ENCODE measurements around the gene ANK2.

The ANK2 gene

GRCh38 chr4:113106108-113106507 is 56.7 kb downstream of the ANK2 start:
- no peaks in the 10 kb centered on the region for H3K9me3 Mint-ChIP-seq
- ATAC-seq, result no peak

GRCh38 chr4:113109106-113109718 is 59.8 kb downstream of the ANK2 start:
- no peak for ATAC-seq
- peaks cover 8% of the 10 kb centered on the region for H3K27me3 Mint-ChIP-seq

More at GRCh38 chr4:113106108-113106507, 56.7 kb downstream of the ANK2 start:
- Mint-ChIP-seq H3K27ac (no peak overlapping the region), H3K4me3 (no peak overlapping the region), H3K4me1 (no peaks in the 10 kb centered on the region), H3K27me3 (peaks cover 20% of the 10 kb centered on the region)
- DNase-seq, result no peak

GRCh38 chr4:113112338-113112978 is 63.0 kb downstream of the ANK2 start:
- H3K27ac Mint-ChIP-seq, result no peak overlapping the region
- H3K4me1 Mint-ChIP-seq, result no peaks in the 10 kb centered on the region
- DNase-seq, result no peak
- no peak for ATAC-seq
- H3K9me3 Mint-ChIP-seq, result no peaks in the 10 kb centered on the region
- H3K27me3 Mint-ChIP-seq, result peaks cover 15% of the 10 kb centered on the region
- no peak overlapping the region for H3K4me3 Mint-ChIP-seq

More at GRCh38 chr4:113109106-113109718, 59.8 kb downstream of the ANK2 start:
- Mint-ChIP-seq H3K4me1 (no peaks in the 10 kb centered on the region), H3K9me3 (no peaks in the 10 kb centered on the region), H3K27ac (no peak overlapping the region), H3K4me3 (no peak overlapping the region)
- DNase-seq, result no peak

GRCh38 chr4:113113151-113113550 is 63.7 kb downstream of the ANK2 start:
- Mint-ChIP-seq H3K4me3 (no peak overlapping the region), H3K9me3 (no peaks in the 10 kb centered on the region), H3K27me3 (peaks cover 15% of the 10 kb centered on the region), H3K4me1 (no peaks in the 10 kb centered on the region), H3K27ac (no peak overlapping the region)
- no peak for ATAC-seq
- no peak for DNase-seq

- no peaks in the 10 kb centered on the region for H3K9me3 Mint-ChIP-seq
- no peaks in the 10 kb centered on the region for H3K4me1 Mint-ChIP-seq
- peaks cover 12% of the 10 kb centered on the region for H3K27me3 Mint-ChIP-seq
- no peak overlapping the region for H3K4me3 Mint-ChIP-seq
- ATAC-seq (no peak), DNase-seq (no peak)
- peak overlapping the region in 1 of 2 donors; percentile 27 for H3K27ac Mint-ChIP-seq
These were observed 65.4 kb downstream of the ANK2 start for GRCh38 chr4:113114884-113115283.

- Mint-ChIP-seq H3K4me3 (no peak overlapping the region), H3K9me3 (no peaks in the 10 kb centered on the region), H3K27me3 (peaks cover 7% of the 10 kb centered on the region), H3K27ac (no peak overlapping the region), H3K4me1 (no peaks in the 10 kb centered on the region)
- ATAC-seq (peak; percentile 23), DNase-seq (no peak)
These were observed 67.2 kb downstream of the ANK2 start for GRCh38 chr4:113116414-113117357.

GRCh38 chr4:113117358-113117702 is 67.9 kb downstream of the ANK2 start:
- Mint-ChIP-seq H3K27ac (no peak overlapping the region), H3K27me3 (peaks cover 7% of the 10 kb centered on the region), H3K4me1 (no peaks in the 10 kb centered on the region), H3K9me3 (no peaks in the 10 kb centered on the region), H3K4me3 (no peak overlapping the region)
- no peak for ATAC-seq
- no peak for DNase-seq

- Mint-ChIP-seq H3K27ac (peak overlapping the region in 1 of 2 donors; percentile 76), H3K4me3 (no peak overlapping the region), H3K9me3 (no peaks in the 10 kb centered on the region), H3K4me1 (no peaks in the 10 kb centered on the region), H3K27me3 (no peaks in the 10 kb centered on the region)
- DNase-seq, result no peak
- no peak for ATAC-seq
These were observed 72.6 kb downstream of the ANK2 start for GRCh38 chr4:113122066-113122465.

- ATAC-seq (no peak), DNase-seq (no peak)
- Mint-ChIP-seq H3K27me3 (no peaks in the 10 kb centered on the region), H3K9me3 (no peaks in the 10 kb centered on the region), H3K27ac (no peak overlapping the region), H3K4me1 (no peaks in the 10 kb centered on the region), H3K4me3 (no peak overlapping the region)
These were observed 76.0 kb downstream of the ANK2 start for GRCh38 chr4:113125418-113125817.

- no peak for DNase-seq
These were observed 81.7 kb downstream of the ANK2 start for GRCh38 chr4:113131136-113131535.

GRCh38 chr4:113131621-113132020 is 82.2 kb downstream of the ANK2 start:
- ATAC-seq (no peak), DNase-seq (no peak)
- H3K27ac Mint-ChIP-seq, result no peak overlapping the region
- H3K27me3 Mint-ChIP-seq, result peaks cover 7% of the 10 kb centered on the region
- no peak overlapping the region for H3K4me3 Mint-ChIP-seq
- no peaks in the 10 kb centered on the region for H3K4me1 Mint-ChIP-seq
- no peaks in the 10 kb centered on the region for H3K9me3 Mint-ChIP-seq

More at GRCh38 chr4:113131136-113131535, 81.7 kb downstream of the ANK2 start:
- Mint-ChIP-seq H3K4me1 (no peaks in the 10 kb centered on the region), H3K9me3 (no peaks in the 10 kb centered on the region), H3K27me3 (peaks cover 4% of the 10 kb centered on the region), H3K27ac (no peak overlapping the region), H3K4me3 (no peak overlapping the region)
- no peak for ATAC-seq

GRCh38 chr4:113141901-113142346 is 92.5 kb downstream of the ANK2 start:
- Mint-ChIP-seq H3K4me1 (peaks cover 3% of the 10 kb centered on the region), H3K4me3 (no peak overlapping the region), H3K27ac (no peak overlapping the region), H3K27me3 (no peaks in the 10 kb centered on the region), H3K9me3 (no peaks in the 10 kb centered on the region)
- DNase-seq (no peak), ATAC-seq (no peak)

- Mint-ChIP-seq H3K27ac (no peak overlapping the region), H3K4me1 (peaks cover 6% of the 10 kb centered on the region), H3K27me3 (no peaks in the 10 kb centered on the region), H3K4me3 (no peak overlapping the region), H3K9me3 (no peaks in the 10 kb centered on the region)
- DNase-seq, result no peak
- ATAC-seq, result no peak
These were observed 92.9 kb downstream of the ANK2 start for GRCh38 chr4:113142351-113142750.

GRCh38 chr4:113144091-113144490 is 94.6 kb downstream of the ANK2 start:
- Mint-ChIP-seq H3K9me3 (no peaks in the 10 kb centered on the region), H3K4me1 (peaks cover 6% of the 10 kb centered on the region), H3K4me3 (no peak overlapping the region), H3K27ac (no peak overlapping the region), H3K27me3 (no peaks in the 10 kb centered on the region)
- ATAC-seq (no peak), DNase-seq (no peak)

GRCh38 chr4:113145147-113145518 is 95.7 kb downstream of the ANK2 start:
- no peak for ATAC-seq
- H3K4me3 Mint-ChIP-seq, result no peak overlapping the region
- H3K9me3 Mint-ChIP-seq, result no peaks in the 10 kb centered on the region
- DNase-seq, result no peak
- H3K27ac Mint-ChIP-seq, result no peak overlapping the region
- no peaks in the 10 kb centered on the region for H3K27me3 Mint-ChIP-seq
- peaks cover 6% of the 10 kb centered on the region for H3K4me1 Mint-ChIP-seq

All from stimulated activated naive CD8-positive, alpha-beta T cell treated with anti-CD3 and anti-CD28 coated beads, Interleukin-15, amount 100 ng/mL, for 72 hours (primary cell).